Kidney (tissue), 14 donors: Measurements from ENCODE around the gene LCMT1. TPM values are rescaled to one million over a fixed set of nuclear protein-coding genes. Genes with fewer than 3 reads are reported as not detected.

Source experiments
- DNase-seq, 5 donors: peaks; one replicate each; pipeline ENCODE4 v3.0.0-alpha.2; 2013 to 2020
- FAIRE-seq: peaks from 2 replicates; lab custom pipeline; 2012; peaks lifted over from hg19 to GRCh38; lab: Jason Lieb, UNC
- H3K27ac ChIP-seq, 2 donors: one replicate each; pipeline ENCODE4 v1.7.0; 2013; ENCODE audit warnings: low read depth in 2 of 2, low read length in 2 of 2, inconsistent platforms in 1 of 2
- H3K27me3 ChIP-seq: one replicate; pipeline ENCODE4 v1.7.1; 2013; ENCODE audit warnings: low read length, inconsistent platforms; ENCODE audit not compliant: control insufficient read depth, insufficient read depth
- H3K36me3 ChIP-seq, 3 donors: one replicate each; pipeline versions ENCODE4 v1.7.0 to v1.7.1; 2013; ENCODE audit warnings: low read length in 3 of 3, control low read depth in 1 of 3, inconsistent platforms in 1 of 3; ENCODE audit not compliant: insufficient read depth in 3 of 3, control insufficient read depth in 2 of 3
- H3K4me1 ChIP-seq, 3 donors: one replicate each; pipeline versions ENCODE4 v1.7.0 to v1.7.1; 2013; ENCODE audit warnings: low read length in 3 of 3, inconsistent platforms in 1 of 3, low read depth in 1 of 3; ENCODE audit not compliant: control insufficient read depth in 2 of 3, insufficient read depth in 2 of 3
- H3K4me3 ChIP-seq, 3 donors: one replicate each; pipeline versions ENCODE4 v1.7.0 to v1.8.1; 2013; ENCODE audit warnings: low read length in 3 of 3, control low read depth in 1 of 3, inconsistent platforms in 1 of 3
- H3K9ac ChIP-seq, 3 donors: one replicate each; pipeline versions ENCODE4 v1.7.0 to v1.7.1; 2013; ENCODE audit warnings: low read length in 3 of 3, control low read depth in 1 of 3, inconsistent platforms in 1 of 3
- H3K9me3 ChIP-seq, 3 donors: one replicate each; pipeline versions ENCODE4 v1.7.0 to v1.7.1; 2013; ENCODE audit warnings: low read length in 3 of 3, control low read depth in 1 of 3, inconsistent platforms in 1 of 3; ENCODE audit not compliant: control insufficient read depth in 2 of 3, insufficient read depth in 1 of 3
- intact Hi-C: fragments of 100-400 bp; cut with DNase I; formaldehyde crosslinking; loops from one replicate; pipeline ENCODE4 v1.11.1; 2022
- polyA plus RNA-seq: library from polyadenylated mRNA; stranded (reverse); fragments of 350-450 nt; fragmentation: Illumina TruSeq; extraction: RNeasy Lipid Tissue Mini Kit (QIAGEN cat#74804); gene quantifications from one replicate; pipeline ENCODE4 v1.2.3, GENCODE V29; 2014; ENCODE audit warnings: low read depth, low replicate concordance; ENCODE audit not compliant: insufficient read depth
- total RNA-seq: library from RNA; stranded (reverse); fragmentation: NEBNext Ultra II Directional; extraction: Animal tissue kit (Norgen Biotek cat#: 25700); gene quantifications from one replicate; pipeline ENCODE4 v1.2.1, GENCODE V29; 2021
- TF ChIP-seq, protein P1 (sequence below): IDR thresholded peaks from 3 replicates; pipeline ENCODE4 v1.5.1; 2012; ENCODE audit warnings: mild to moderate bottlenecking, moderate library complexity, borderline replicate concordance; ENCODE audit not compliant: insufficient read depth; ENCODE audit errors: extremely low read depth
- donor health status: control.
- donor health status: control.
- donor health status: control.
- donor health status: control.
- donor health status: control.
- donor health status: DM: yes; HTN: yes; CAD: no.
- donor health status: Normal renal cell carcinoma (clear cell type).

Gene LCMT1
- total and polyA plus RNA-seq, 2 donors from 2014 or later = 44.8 to 52.9 TPM

DNA sequence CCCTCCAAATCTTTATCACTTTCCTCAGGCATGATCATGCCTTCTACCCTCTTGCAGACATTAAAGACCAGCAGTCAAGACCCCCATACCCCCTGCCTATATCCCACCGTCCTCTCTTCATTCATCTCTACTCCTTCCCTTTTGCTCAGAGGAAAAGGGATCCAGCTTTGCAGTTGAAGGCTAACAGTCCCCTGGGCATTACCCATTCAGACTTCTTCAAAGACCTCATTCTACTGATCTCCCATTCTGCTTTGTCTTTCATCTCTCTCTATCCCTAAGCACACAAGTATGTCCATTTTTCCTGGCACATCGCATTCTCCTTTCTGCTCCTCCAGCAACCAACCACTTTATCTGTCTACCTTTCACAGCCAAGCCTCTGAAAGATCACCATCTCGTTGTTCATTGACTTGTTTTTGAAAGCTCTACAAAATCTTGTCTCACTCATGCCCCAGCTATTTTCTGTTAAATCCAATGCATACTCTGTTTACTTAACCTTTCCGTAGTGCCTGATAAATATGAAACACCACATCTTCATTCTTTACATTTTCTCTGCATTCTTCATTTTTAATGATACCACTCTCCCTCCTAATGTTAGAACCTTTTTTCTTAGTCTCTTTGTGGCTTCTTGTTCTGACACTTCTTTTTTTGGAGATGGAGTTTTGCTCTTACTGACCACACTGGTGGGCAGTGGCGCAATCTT, 14.1 kb upstream of the LCMT1 start:
- H3K9ac ChIP-seq = no peak overlapping the region
- DNase-seq = no peak
- TF ChIP-seq, protein P1, sequence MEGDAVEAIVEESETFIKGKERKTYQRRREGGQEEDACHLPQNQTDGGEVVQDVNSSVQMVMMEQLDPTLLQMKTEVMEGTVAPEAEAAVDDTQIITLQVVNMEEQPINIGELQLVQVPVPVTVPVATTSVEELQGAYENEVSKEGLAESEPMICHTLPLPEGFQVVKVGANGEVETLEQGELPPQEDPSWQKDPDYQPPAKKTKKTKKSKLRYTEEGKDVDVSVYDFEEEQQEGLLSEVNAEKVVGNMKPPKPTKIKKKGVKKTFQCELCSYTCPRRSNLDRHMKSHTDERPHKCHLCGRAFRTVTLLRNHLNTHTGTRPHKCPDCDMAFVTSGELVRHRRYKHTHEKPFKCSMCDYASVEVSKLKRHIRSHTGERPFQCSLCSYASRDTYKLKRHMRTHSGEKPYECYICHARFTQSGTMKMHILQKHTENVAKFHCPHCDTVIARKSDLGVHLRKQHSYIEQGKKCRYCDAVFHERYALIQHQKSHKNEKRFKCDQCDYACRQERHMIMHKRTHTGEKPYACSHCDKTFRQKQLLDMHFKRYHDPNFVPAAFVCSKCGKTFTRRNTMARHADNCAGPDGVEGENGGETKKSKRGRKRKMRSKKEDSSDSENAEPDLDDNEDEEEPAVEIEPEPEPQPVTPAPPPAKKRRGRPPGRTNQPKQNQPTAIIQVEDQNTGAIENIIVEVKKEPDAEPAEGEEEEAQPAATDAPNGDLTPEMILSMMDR = no peak
- no peaks in the 10 kb centered on the region for H3K27me3 ChIP-seq
- H3K9me3 ChIP-seq = no peaks in the 10 kb centered on the region
- H3K27ac ChIP-seq = no peak overlapping the region
- intact Hi-C loops = no loop called here
- H3K4me3 ChIP-seq = no peak overlapping the region
- FAIRE-seq = no peak
- no peaks in the 10 kb centered on the region for H3K36me3 ChIP-seq
- H3K4me1 ChIP-seq = no peaks in the 10 kb centered on the region

DNA sequence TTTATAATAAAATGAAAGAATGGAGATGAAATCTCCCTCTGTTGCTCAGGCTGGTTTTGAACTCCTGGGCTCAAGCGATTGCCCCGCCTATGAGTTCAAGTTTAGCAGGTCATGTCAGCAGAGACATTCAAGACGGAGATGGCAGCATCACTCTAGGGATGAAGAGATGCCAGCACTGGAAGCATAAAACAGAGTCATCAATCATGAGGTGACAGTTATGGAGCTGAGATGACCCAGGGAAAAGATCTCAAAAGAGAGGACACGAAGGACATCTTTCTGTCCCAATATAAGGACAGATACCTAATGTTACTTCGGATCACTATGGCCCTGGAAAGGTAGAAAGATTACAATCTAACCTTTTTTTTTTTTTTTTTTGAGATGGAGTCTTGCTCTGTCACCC, 11.0 kb upstream of the LCMT1 start:
- FAIRE-seq (no peak), DNase-seq (no peak)
- no peaks in the 10 kb centered on the region for H3K27me3 ChIP-seq
- no peak overlapping the region for H3K9ac ChIP-seq
- no peaks in the 10 kb centered on the region for H3K36me3 ChIP-seq
- H3K9me3 ChIP-seq = no peaks in the 10 kb centered on the region
- intact Hi-C loops = no loop called here
- H3K27ac ChIP-seq = no peak overlapping the region
- H3K4me1 ChIP-seq = no peaks in the 10 kb centered on the region
- no peak overlapping the region for H3K4me3 ChIP-seq
- TF ChIP-seq, protein P1 = no peak

DNA sequence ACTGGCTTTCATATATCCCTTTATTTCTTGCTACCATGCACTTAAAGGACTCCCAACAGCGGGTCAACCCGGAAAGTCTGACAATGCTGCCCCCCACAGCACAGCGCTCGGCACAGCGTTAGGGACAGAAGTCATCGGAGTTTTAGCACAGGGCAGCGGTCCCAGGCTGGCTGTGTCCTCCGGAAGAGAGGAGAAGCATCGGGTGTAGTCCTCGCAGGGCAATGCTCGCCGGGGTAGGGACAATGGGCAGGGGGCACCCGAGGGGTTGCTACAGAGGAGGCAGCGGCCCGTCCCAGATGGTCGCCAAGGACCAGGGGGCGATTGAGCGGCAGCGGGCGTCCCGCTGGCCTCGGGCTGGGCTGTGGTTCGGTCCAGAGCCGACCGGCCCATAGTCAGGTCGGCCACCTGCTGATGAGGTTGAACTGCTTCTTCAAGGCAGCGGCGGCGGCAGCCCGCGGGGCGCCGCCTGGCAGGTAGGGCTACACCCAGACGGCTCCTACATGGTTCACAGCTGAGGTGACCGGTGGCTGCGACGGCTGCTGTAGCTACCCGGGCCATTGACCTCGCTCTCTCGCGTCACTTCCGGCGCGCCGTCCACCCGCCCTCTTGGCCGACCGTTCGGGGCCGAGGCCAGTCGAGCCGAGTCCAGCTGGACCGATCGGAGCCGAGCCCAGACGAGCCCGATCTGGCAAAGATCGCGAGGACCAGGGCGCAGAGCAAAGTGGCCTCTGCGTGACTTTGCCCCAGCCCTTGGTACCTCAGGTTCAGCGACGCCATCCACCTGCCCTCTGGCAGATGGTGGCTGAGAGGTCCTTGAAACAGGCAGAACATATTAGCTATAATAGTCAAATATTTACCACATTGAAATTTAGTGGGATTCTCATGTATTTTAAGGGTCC, 4.7 kb upstream of the LCMT1 start:
- no peak for FAIRE-seq
- TF ChIP-seq, protein P1 = no peak
- peak overlapping the region; percentile 68 to 79 for H3K27ac ChIP-seq

More for the DNA sequence above, 4.7 kb upstream of the LCMT1 start:
- DNase-seq = peak; percentile 95 to 98 (median 96)
- H3K36me3 ChIP-seq = no peaks in the 10 kb centered on the region
- no peaks in the 10 kb centered on the region for H3K9me3 ChIP-seq
- H3K4me1 ChIP-seq = peaks cover 0 to 11% (median 4%) of the 10 kb centered on the region in 3 donors
- intact Hi-C loops = no loop called here
- peak overlapping the region; percentile 80 to 85 (median 81) for H3K4me3 ChIP-seq
- peak overlapping the region; percentile 69 to 80 (median 78) for H3K9ac ChIP-seq
- no peaks in the 10 kb centered on the region for H3K27me3 ChIP-seq
